Activated naive CD4-positive, alpha-beta T cell treated with Interleukin-2 at 50 U/mL for 16 hours (primary cell): ENCODE data around the gene PRDM4.

ENCODE experiments used
- DNase-seq: peaks from one replicate; pipeline ENCODE4 v3.0.0-alpha.2; 2020

The PRDM4 gene

DNA sequence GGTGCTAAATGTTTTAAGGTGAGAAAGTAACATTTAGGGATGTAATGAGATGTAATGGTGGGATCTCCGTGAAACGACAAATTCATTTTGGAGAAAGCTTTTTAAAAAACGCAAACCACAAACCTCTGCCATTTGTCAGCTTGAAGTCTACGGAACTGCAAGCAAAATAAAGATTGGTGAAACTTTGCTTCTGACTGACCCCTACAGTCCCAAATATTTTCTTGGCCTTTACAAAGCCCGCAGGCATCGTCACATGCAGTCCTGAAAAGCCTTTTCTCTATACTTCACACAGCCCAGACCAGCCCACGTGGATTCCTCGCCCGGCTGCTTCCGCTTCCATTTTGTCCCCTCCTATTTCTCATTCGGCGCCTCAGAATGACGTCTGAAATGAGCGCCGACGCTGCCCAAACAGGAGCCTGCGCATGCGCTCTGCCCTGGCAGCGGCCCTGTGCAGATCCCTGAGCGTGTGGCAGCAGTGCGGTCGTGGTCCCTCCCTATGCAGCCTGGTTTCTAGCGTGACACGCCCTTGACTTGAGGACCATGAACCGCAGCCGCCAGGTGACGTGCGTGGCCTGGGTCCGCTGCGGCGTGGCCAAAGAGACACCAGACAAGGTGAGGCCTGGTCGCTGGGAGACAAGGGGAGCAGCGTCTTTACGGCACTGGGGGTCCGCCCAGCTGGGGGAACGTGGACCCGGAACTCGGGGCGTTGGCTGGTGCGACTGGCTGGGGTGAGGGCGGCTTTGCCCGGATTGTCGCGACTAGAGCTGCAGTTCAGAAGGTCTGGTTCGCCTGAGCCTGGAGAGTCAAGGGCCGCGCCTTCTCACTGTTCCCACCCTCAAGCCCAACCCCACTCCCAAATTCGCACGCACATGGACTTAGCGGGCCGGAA is 75.3 kb downstream of the PRDM4 start, which contains the start of gene PWP1:
Gene PWP1 (plus strand): TSS at position 440 of the 889 bp plus-strand sequence. CDS start 101 bp downstream, at position 541.
- DNase-seq: peak; percentile 95

- DNase-seq: peak; percentile 12
These were observed 76.0 kb downstream of the PRDM4 start for GRCh38 chr12:107684990-107685359.

DNA sequence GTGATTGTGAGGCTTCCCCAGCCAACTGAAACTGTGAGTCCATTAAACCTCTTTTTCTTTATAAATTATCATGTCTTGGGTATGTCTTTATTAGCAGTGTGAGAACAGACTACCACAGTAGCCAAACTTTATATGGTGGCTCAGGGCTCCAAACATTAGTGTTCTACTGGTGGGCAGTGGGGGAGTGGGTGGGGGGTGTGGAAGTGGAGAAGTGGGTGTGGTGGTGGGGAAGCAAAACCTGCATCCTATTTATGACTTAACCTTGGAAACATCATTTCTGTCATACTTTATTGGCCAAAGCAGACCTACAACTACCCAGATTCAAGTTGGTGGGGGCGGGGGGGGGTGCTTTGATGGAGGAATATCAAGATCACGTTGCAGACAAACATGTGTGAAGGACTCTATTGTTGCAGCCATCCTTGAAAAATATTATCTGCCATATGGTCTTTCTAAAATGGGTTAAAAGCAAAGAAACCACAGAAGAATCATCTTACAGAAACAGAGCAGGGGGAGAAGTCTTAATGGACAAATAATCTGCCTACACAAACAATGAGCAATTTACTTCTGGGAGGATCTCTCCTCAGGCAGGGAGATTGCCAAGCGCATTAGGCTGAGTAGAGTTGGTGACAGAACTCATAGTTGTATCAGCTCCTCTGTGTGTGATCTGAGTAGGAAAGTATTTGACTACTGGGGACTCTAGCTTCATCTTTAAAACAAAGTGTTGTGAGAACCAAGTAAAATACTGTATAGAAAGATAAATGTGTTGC is 76.7 kb downstream of the PRDM4 start:
- DNase-seq: no peak
